Neural cell (in vitro differentiated cells): ENCODE measurements around the gene DAP. TPM values are rescaled to one million over a fixed set of nuclear protein-coding genes. Genes with fewer than 3 reads are reported as not detected.

Source experiments
- H2AFZ ChIP-seq: fragments of 200-600, 300-800 bp; sonication (generic), shearing (Covaris generic); 2 replicates; pipeline ENCODE4 v1.6.0; 2014; ENCODE audit warnings: low read depth, mild to moderate bottlenecking, antibody characterized with exemption, low read length, moderate library complexity
- H3F3A ChIP-seq: fragments of 200-600 bp; shearing (Covaris generic); 2 replicates; pipeline ENCODE4 v1.6.1; 2016; ENCODE audit warnings: mild to moderate bottlenecking, moderate library complexity, mixed read lengths, antibody characterized with exemption, low read length; ENCODE audit not compliant: insufficient read depth, poor library complexity, severe bottlenecking
- H3K27ac ChIP-seq: fragments of 200-600, 300-800 bp; sonication (generic), shearing (Covaris generic); 2 replicates; pipeline ENCODE4 v1.5.1; 2014; ENCODE audit warnings: mild to moderate bottlenecking, low read length, moderate library complexity
- H3K27me3 ChIP-seq: fragments of 300-800, 200-600 bp; sonication (generic), shearing (Covaris generic); 2 replicates; pipeline ENCODE4 v1.6.0; 2014; ENCODE audit warnings: mild to moderate bottlenecking, low read depth, low read length, moderate library complexity; ENCODE audit not compliant: insufficient read depth
- H3K36me3 ChIP-seq: fragments of 300-800, 200-600 bp; sonication (generic), shearing (Covaris generic); 2 replicates; pipeline ENCODE4 v1.5.1; 2014; ENCODE audit warnings: mild to moderate bottlenecking, antibody characterized with exemption, low read length, moderate library complexity; ENCODE audit not compliant: insufficient read depth
- H3K4me2 ChIP-seq: fragments of 300-800, 200-600 bp; sonication (generic), shearing (Covaris generic); 2 replicates; pipeline ENCODE4 v1.6.0; 2014; ENCODE audit warnings: mild to moderate bottlenecking, low read length
- H3K4me3 ChIP-seq: fragments of 300-800, 200-600 bp; sonication (generic), shearing (Covaris generic); 2 replicates; pipeline ENCODE4 v1.5.1; 2014; ENCODE audit warnings: mild to moderate bottlenecking, low read length, moderate library complexity
- H3K79me2 ChIP-seq: fragments of 200-600 bp; shearing (Covaris generic); replicated peaks from 2 replicates; pipeline ENCODE4 v1.6.0; 2014; ENCODE audit warnings: mild to moderate bottlenecking, low read length, moderate library complexity; ENCODE audit not compliant: insufficient read depth
- H3K9ac ChIP-seq: fragments of 300-800, 200-600 bp; sonication (generic), shearing (Covaris generic); 2 replicates; pipeline ENCODE4 v1.6.1; 2016; ENCODE audit warnings: mild to moderate bottlenecking, low read length, mixed read lengths
- H3K9me2 ChIP-seq: fragments of 200-600 bp; shearing (Covaris generic); 2 replicates; pipeline ENCODE4 v1.6.1; 2016; ENCODE audit warnings: mild to moderate bottlenecking, low read length, mixed read lengths; ENCODE audit not compliant: insufficient read depth
- H3K9me3 ChIP-seq: fragments of 200-600, 300-800 bp; sonication (generic), shearing (Covaris generic); 2 replicates; pipeline ENCODE4 v1.6.1; 2016; ENCODE audit warnings: mild to moderate bottlenecking, mixed run types, low read length, moderate library complexity, mixed read lengths
- H4K20me1 ChIP-seq: fragments of 200-600 bp; shearing (Covaris generic); 2 replicates; pipeline ENCODE4 v1.6.1; 2016; ENCODE audit warnings: mild to moderate bottlenecking, mixed run types; ENCODE audit not compliant: insufficient read depth
- CTCF ChIP-seq: fragments of 450-650 bp; IDR thresholded peaks from 2 replicates; pipeline ENCODE4 v1.5.1; 2014; ENCODE audit warnings: antibody characterized with exemption, mild to moderate bottlenecking, moderate library complexity; ENCODE audit not compliant: poor library complexity, severe bottlenecking
- EP300 ChIP-seq: fragments of 450-650 bp; conservative IDR thresholded peaks from 2 replicates; pipeline ENCODE4 v1.6.1; 2014; ENCODE audit warnings: antibody characterized with exemption, mild to moderate bottlenecking, moderate library complexity; ENCODE audit not compliant: poor library complexity, severe bottlenecking
- EZH2 ChIP-seq: fragments of 200-600, 300-800 bp; shearing (Covaris generic), sonication (generic); IDR thresholded peaks from 2 replicates; pipeline ENCODE4 v1.6.1; 2014; ENCODE audit warnings: antibody characterized with exemption, low read length, borderline replicate concordance, mild to moderate bottlenecking; ENCODE audit not compliant: insufficient read depth, poor library complexity, severe bottlenecking
- MXI1 ChIP-seq: fragments of 450-650 bp; conservative IDR thresholded peaks from 2 replicates; pipeline ENCODE4 v1.6.1; 2014; ENCODE audit warnings: antibody characterized with exemption, mild to moderate bottlenecking; ENCODE audit not compliant: poor library complexity, severe bottlenecking
- POLR2AphosphoS5 ChIP-seq: IDR thresholded peaks from 2 replicates; pipeline ENCODE4 v1.6.1; 2012
- RAD21 ChIP-seq: fragments of 450-650 bp; conservative IDR thresholded peaks from 2 replicates; pipeline ENCODE4 v1.6.1; 2014; ENCODE audit warnings: antibody characterized with exemption, mild to moderate bottlenecking, moderate library complexity
- SMC3 ChIP-seq: fragments of 450-650 bp; conservative IDR thresholded peaks from 2 replicates; pipeline ENCODE4 v1.6.1; 2014; ENCODE audit warnings: antibody characterized with exemption, mild to moderate bottlenecking, moderate library complexity; ENCODE audit not compliant: poor library complexity
- TAF1 ChIP-seq: IDR thresholded peaks from 2 replicates; pipeline ENCODE4 v1.6.1; 2012; ENCODE audit warnings: low read depth
- polyA plus RNA-seq: library from polyadenylated mRNA; depleted of rRNA; stranded (reverse); fragments of >200 nt; gene quantifications from 2 replicates; pipeline ENCODE4 v1.2.3, GENCODE V29; 2014
- TF ChIP-seq, protein P1 (sequence below): IDR thresholded peaks from 2 replicates; pipeline ENCODE4 v1.6.1; 2012; ENCODE audit warnings: borderline replicate concordance

The DAP gene
- polyA plus RNA-seq, 1 donor from 2014 or later, result 9.3 TPM

DNA sequence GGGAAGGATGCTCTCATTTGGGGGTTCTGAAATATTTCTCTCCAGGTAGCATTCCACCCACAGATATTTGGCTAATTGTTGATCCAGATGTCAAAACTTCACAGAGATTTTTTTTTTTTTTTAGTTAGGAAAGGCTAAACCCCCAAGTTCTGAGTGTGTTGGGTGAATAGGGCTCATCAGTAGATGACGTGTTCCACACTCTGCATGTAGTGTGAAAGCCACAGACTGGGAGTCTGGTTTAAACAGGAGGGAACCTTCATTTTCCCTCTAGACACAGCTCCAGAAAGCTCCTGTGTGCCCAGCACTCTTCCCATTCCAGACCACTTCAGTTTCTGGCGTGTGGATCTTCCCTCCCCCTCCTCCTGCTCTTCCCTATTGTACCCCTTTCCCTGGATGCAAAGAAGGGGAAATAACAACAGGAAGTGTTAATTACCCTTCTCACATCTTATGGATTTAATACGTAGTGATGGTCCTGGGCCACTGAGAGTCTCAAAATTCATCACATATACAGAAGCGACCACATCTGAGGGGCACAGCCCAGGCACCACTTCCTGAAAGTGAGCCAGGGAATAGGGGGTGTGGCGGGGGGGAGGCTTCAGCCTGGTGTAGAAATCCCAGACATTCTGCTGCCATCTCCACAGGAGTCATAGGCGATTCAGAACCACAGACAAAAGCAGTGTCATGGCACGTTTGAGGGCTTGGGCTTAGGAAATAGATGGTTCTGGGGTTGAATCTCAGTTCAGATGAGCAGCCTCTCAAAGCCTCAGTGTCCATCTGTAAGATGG lies 65.1 kb downstream of the DAP start:
- Histone ChIP-seq H3K9me3 (no peaks in the 10 kb centered on the region), H3K79me2 (no peaks in the 10 kb centered on the region), H2AFZ (no peak overlapping the region), H3K36me3 (no peaks in the 10 kb centered on the region), H3K27me3 (no peaks in the 10 kb centered on the region), H3K9me2 (no peaks in the 10 kb centered on the region), H4K20me1 (no peaks in the 10 kb centered on the region), H3K9ac (no peak overlapping the region), H3K4me2 (no peak overlapping the region), H3K4me3 (no peak overlapping the region), H3K27ac (no peak overlapping the region), H3F3A (no peaks in the 10 kb centered on the region)
- TF ChIP-seq POLR2AphosphoS5 (no peak), CTCF (no peak), EP300 (no peak), EZH2 (no peak)
- TF ChIP-seq, protein P1, sequence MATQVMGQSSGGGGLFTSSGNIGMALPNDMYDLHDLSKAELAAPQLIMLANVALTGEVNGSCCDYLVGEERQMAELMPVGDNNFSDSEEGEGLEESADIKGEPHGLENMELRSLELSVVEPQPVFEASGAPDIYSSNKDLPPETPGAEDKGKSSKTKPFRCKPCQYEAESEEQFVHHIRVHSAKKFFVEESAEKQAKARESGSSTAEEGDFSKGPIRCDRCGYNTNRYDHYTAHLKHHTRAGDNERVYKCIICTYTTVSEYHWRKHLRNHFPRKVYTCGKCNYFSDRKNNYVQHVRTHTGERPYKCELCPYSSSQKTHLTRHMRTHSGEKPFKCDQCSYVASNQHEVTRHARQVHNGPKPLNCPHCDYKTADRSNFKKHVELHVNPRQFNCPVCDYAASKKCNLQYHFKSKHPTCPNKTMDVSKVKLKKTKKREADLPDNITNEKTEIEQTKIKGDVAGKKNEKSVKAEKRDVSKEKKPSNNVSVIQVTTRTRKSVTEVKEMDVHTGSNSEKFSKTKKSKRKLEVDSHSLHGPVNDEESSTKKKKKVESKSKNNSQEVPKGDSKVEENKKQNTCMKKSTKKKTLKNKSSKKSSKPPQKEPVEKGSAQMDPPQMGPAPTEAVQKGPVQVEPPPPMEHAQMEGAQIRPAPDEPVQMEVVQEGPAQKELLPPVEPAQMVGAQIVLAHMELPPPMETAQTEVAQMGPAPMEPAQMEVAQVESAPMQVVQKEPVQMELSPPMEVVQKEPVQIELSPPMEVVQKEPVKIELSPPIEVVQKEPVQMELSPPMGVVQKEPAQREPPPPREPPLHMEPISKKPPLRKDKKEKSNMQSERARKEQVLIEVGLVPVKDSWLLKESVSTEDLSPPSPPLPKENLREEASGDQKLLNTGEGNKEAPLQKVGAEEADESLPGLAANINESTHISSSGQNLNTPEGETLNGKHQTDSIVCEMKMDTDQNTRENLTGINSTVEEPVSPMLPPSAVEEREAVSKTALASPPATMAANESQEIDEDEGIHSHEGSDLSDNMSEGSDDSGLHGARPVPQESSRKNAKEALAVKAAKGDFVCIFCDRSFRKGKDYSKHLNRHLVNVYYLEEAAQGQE, result no peak

- Histone ChIP-seq H3K4me3 (no peak overlapping the region), H3K4me2 (no peak overlapping the region), H3K9ac (no peak overlapping the region), H4K20me1 (no peaks in the 10 kb centered on the region), H3K79me2 (no peaks in the 10 kb centered on the region), H3K27me3 (no peaks in the 10 kb centered on the region), H3F3A (no peaks in the 10 kb centered on the region), H3K27ac (no peak overlapping the region), H2AFZ (no peak overlapping the region), H3K9me2 (no peaks in the 10 kb centered on the region), H3K9me3 (no peaks in the 10 kb centered on the region), H3K36me3 (no peaks in the 10 kb centered on the region)
- TF ChIP-seq CTCF (peak; percentile 93), EP300 (no peak), RAD21 (peak; percentile 95), POLR2AphosphoS5 (no peak), TAF1 (no peak), EZH2 (no peak), MXI1 (no peak), SMC3 (peak; percentile 91)
- TF ChIP-seq, protein P1, result no peak
These were observed 65.9 kb downstream of the DAP start for GRCh38 chr5:10695055-10695649.
